ENCODE results near the gene TLNRD1.

Gene TLNRD1

DNA sequence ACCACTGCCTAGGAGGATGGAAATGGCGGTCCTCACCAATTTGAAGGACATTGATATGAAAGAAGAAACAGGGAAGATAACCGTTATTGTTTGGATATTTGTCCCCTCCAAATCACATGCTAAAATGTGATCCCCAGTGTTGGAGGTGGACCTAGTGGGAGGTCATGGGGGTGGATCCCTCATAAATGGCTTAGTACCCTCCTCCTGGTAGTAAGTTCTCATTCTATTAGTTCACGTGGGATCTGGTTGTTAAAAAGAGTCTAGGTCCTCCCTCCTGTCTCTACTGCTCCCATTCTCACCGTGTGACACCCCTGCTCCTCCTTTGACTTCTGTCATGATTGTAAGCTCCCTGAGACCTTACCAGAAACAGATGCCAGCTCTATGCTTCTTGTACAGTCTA, 30.5 kb downstream of the TLNRD1 start:
- Histone ChIP-seq H4K20me1 (ENCODE audit: low read depth, low read length) (no peaks in the 10 kb centered on the region), H3K9ac (ENCODE audit: low read length) (no peak overlapping the region), H3K9me2 (replicated peaks; ENCODE audit: insufficient read depth, low read length) (no peaks in the 10 kb centered on the region), H3K27ac (ENCODE audit: low read depth, low read length) (no peak overlapping the region), H3K9me3 (ENCODE audit: insufficient read depth, low read length) (no peaks in the 10 kb centered on the region), H3K4me3 (ENCODE audit: insufficient read depth, low read length, poor library complexity, severe bottlenecking) (no peak overlapping the region), H3K36me3 (ENCODE audit: low read length) (no peaks in the 10 kb centered on the region), H2AFZ (ENCODE audit: low read depth, low read length, severe bottlenecking) (no peak overlapping the region), H3K79me2 (ENCODE audit: insufficient read depth, low read length) (no peaks in the 10 kb centered on the region), H3F3A (ENCODE audit: insufficient read depth) (no peaks in the 10 kb centered on the region), H3K27me3 (ENCODE audit: low read length) (no peaks in the 10 kb centered on the region), H3K4me2 (ENCODE audit: low read depth, low read length, poor library complexity, severe bottlenecking) (no peak overlapping the region)
- TF ChIP-seq, protein P1, sequence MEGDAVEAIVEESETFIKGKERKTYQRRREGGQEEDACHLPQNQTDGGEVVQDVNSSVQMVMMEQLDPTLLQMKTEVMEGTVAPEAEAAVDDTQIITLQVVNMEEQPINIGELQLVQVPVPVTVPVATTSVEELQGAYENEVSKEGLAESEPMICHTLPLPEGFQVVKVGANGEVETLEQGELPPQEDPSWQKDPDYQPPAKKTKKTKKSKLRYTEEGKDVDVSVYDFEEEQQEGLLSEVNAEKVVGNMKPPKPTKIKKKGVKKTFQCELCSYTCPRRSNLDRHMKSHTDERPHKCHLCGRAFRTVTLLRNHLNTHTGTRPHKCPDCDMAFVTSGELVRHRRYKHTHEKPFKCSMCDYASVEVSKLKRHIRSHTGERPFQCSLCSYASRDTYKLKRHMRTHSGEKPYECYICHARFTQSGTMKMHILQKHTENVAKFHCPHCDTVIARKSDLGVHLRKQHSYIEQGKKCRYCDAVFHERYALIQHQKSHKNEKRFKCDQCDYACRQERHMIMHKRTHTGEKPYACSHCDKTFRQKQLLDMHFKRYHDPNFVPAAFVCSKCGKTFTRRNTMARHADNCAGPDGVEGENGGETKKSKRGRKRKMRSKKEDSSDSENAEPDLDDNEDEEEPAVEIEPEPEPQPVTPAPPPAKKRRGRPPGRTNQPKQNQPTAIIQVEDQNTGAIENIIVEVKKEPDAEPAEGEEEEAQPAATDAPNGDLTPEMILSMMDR (IDR thresholded peaks at IDR 0.05; ENCODE audit: insufficient read depth, low read length, poor library complexity, severe bottlenecking), result no peak
- no peak for TF ChIP-seq EZH2phosphoT487 (conservative IDR thresholded peaks at IDR 0.05; ENCODE audit: low read length)

DNA sequence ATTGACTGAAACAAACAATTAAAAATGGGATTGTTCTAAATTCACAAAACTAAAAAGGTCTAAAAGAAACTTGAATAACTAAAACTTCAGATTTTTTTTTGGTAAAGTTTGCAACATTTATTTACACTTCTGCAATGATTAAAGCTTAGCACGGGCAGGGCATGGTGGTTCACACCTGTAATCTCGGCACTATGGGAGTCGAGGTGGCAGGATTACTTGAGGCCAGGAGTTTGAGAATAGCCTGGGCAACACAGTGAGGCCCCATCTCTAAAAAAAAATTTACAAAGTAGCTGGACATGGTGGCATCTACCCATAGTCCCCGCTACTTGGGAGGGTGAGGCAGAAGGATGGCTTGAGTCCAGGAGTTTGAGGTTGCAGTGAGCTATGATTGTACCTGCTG, 31.6 kb downstream of the TLNRD1 start:
- Histone ChIP-seq H3K27ac (ENCODE audit: low read depth, low read length) (no peak overlapping the region), H3F3A (ENCODE audit: insufficient read depth) (no peaks in the 10 kb centered on the region), H2AFZ (ENCODE audit: low read depth, low read length, severe bottlenecking) (no peak overlapping the region), H3K27me3 (ENCODE audit: low read length) (no peaks in the 10 kb centered on the region), H3K79me2 (ENCODE audit: insufficient read depth, low read length) (no peaks in the 10 kb centered on the region), H3K9ac (ENCODE audit: low read length) (no peak overlapping the region), H3K36me3 (ENCODE audit: low read length) (no peaks in the 10 kb centered on the region), H3K4me2 (ENCODE audit: low read depth, low read length, poor library complexity, severe bottlenecking) (no peak overlapping the region), H3K9me3 (ENCODE audit: insufficient read depth, low read length) (no peaks in the 10 kb centered on the region), H3K4me3 (ENCODE audit: insufficient read depth, low read length, poor library complexity, severe bottlenecking) (no peak overlapping the region), H4K20me1 (ENCODE audit: low read depth, low read length) (no peaks in the 10 kb centered on the region), H3K9me2 (replicated peaks; ENCODE audit: insufficient read depth, low read length) (no peaks in the 10 kb centered on the region)
- TF ChIP-seq, protein P1 (IDR thresholded peaks at IDR 0.05; ENCODE audit: insufficient read depth, low read length, poor library complexity, severe bottlenecking), result no peak
- TF ChIP-seq EZH2phosphoT487 (conservative IDR thresholded peaks at IDR 0.05; ENCODE audit: low read length), result no peak

DNA sequence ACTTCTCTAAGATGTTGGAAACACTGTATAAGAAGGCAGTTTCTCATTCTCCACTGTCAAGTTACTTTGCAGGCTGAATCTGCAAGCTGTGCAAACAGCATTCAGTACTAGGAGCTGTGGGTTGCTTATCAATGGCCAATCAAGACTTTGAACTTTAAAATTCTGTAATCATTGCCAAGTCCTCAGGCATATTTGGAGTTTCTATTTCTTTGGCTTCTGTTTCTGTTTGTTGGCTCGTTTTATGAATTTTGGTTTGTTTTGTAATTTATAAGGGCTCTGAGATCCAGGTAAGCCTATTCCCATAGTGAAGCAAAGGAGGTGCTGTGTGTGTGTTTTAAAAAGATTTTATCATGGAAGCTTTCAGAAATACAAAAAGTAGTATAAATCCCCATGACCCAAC, 32.1 kb downstream of the TLNRD1 start:
- Histone ChIP-seq H3K9me2 (replicated peaks; ENCODE audit: insufficient read depth, low read length) (no peaks in the 10 kb centered on the region), H2AFZ (ENCODE audit: low read depth, low read length, severe bottlenecking) (no peak overlapping the region), H3K9ac (ENCODE audit: low read length) (no peak overlapping the region), H3K4me3 (ENCODE audit: insufficient read depth, low read length, poor library complexity, severe bottlenecking) (no peak overlapping the region), H3K9me3 (ENCODE audit: insufficient read depth, low read length) (no peaks in the 10 kb centered on the region), H3K27me3 (ENCODE audit: low read length) (no peaks in the 10 kb centered on the region), H3K36me3 (ENCODE audit: low read length) (no peaks in the 10 kb centered on the region), H3F3A (ENCODE audit: insufficient read depth) (no peaks in the 10 kb centered on the region), H3K4me2 (ENCODE audit: low read depth, low read length, poor library complexity, severe bottlenecking) (no peak overlapping the region), H4K20me1 (ENCODE audit: low read depth, low read length) (no peaks in the 10 kb centered on the region), H3K79me2 (ENCODE audit: insufficient read depth, low read length) (no peaks in the 10 kb centered on the region), H3K27ac (ENCODE audit: low read depth, low read length) (no peak overlapping the region)
- no peak for TF ChIP-seq EZH2phosphoT487 (conservative IDR thresholded peaks at IDR 0.05; ENCODE audit: low read length)
- TF ChIP-seq, protein P1 (IDR thresholded peaks at IDR 0.05; ENCODE audit: insufficient read depth, low read length, poor library complexity, severe bottlenecking), result no peak
